OCI-LY7 (cell line): ENCODE data around the gene CACNA2D2.

Experiments used
- CTCF ChIP-seq: fragments of 200-600 bp; sonication (generic); conservative IDR thresholded peaks from 2 replicates; pipeline ENCODE4 v1.5.1; 2014; ENCODE audit warnings: mild to moderate bottlenecking, antibody characterized with exemption, low read length, moderate library complexity, mixed read lengths
- EZH2phosphoT487 ChIP-seq: fragments of 200-600 bp; sonication (generic); IDR thresholded peaks from 2 replicates; pipeline ENCODE4 v1.6.1; 2018; ENCODE audit warnings: low read depth, borderline replicate concordance, mild to moderate bottlenecking, mixed run types, antibody characterized with exemption, low read length, moderate library complexity, mixed read lengths

GRCh38 chr3:50419595-50420370, 83.7 kb downstream of the CACNA2D2 start:
- TF ChIP-seq EZH2phosphoT487 (no peak), CTCF (no peak)
